K562 treated with DMSO at 1 percent for 12 hours (cell line): ENCODE results near the gene SCAMP3. TPM values are rescaled to one million over a fixed set of nuclear protein-coding genes. Genes with fewer than 3 reads are reported as not detected.

Experiments
- total RNA-seq: library from RNA; unstranded; fragments of 300-600 nt; gene quantifications from 2 replicates; pipeline ENCODE4 v1.2.3, GENCODE V29; 2022; ENCODE audit not compliant: insufficient read depth

The SCAMP3 gene
- total RNA-seq, result 109 and 129 TPM in 2 replicates

DNA sequence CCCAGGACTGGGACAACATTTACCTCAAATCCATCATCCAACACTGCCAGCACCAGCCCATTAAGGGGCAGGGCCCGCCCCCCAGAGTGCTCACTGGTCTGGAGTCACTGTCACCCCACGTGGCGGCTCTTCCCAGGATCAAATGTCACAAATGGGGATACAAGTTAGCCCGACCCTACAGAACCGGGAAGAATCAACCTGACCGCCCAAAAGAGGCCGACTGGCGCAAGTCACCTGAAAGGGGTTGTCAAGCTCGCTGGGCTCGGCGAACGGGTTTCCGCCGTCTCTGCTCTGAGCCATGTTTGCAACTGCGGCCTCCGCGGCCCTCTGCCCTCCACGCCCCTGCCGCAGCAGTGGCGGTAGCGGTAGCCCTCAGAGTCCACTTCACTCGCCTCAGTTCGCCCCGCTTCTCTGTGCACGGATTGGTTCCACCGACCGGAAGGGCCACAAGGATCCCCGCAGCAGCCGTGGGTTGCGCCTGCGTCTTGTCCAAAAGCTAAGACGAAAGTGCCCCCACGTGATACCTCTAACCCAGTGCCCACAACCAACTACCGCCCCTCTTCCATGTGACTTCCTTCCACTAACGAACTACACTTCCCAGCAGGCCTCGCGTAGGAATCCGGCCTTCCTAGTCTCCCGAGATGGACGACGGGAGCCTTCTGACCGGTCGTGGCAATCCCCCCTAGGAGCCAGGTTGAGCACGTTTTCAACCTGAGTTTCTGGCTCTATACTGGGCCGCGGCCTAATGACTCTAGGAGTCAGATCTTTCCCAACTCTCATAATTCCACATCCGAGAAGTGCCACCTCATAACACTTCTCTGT is at the start of gene SCAMP3:
SCAMP3 (minus strand) TSS at position 509 of the 822 bp plus-strand sequence; CDS start at position 300, 209 bp downstream.

GRCh38 chr1:155308493-155309422 is 46.6 kb upstream of the SCAMP3 start, which contains the start of gene FDPS:
Gene FDPS (plus strand): TSS chr1:155308866. CDS start chr1:155309790, 924 bp downstream.

GRCh38 chr1:155301342-155301841 is 39.2 kb upstream of the SCAMP3 start, which contains the start of gene PKLR:
Gene PKLR (minus strand): TSS chr1:155301438. CDS start chr1:155301395, 43 bp downstream.

GRCh38 chr1:155277070-155277901 is 15.1 kb upstream of the SCAMP3 start, which contains the start of gene HCN3:
Gene HCN3 (plus strand): TSS chr1:155277463. CDS start chr1:155277591, 128 bp downstream.

GRCh38 chr1:155273343-155274245 is 11.4 kb upstream of the SCAMP3 start, which contains the start of gene CLK2:
Gene CLK2 (minus strand): TSS chr1:155273504. CDS start chr1:155270977, 2,527 bp downstream.

GRCh38 chr1:155255243-155256007 is 6.7 kb downstream of the SCAMP3 start, which contains the start of gene ENTREP3:
Gene ENTREP3 (minus strand): TSS chr1:155255483. CDS start chr1:155254877, 606 bp downstream.

GRCh38 chr1:155208541-155209311 is 53.4 kb downstream of the SCAMP3 start, which contains the start of gene MTX1:
Gene MTX1 (plus strand): TSS chr1:155208695. CDS start chr1:155208805, 110 bp downstream.

DNA sequence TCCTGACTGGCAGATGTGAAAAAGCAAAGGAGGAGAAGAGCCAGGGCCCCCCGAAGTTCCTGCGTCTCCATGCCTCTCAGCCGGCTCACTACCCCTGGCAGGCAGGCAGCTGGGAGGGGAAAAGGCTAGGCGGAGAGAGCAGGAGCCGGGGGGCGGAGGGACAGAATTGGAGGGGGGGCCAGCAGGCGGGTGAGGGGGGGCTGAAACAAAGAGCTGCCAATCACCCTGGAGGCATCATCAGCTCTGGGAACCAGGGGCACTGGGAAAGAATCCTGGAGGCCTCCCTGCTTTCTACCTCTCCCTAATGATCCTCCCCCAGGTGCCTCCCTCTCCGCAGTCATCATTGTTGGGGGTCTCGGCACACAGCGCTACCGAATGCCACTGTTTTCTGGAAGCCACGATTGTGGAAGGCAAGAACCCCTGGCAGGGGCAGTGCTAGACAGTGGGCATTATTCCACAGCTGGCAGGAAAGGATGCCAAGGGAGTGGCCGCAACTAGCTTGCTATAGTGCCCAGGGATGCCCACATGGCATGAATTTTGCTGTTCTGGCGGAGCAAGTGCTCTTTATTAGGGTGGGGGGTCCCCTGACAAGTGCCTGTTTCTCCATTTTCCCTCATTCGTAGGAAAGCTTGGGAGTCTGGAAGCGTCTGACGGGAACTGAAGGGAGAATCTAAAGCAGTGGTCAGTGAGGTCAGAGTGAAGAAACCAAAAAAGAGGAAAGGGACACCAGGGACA is 54.2 kb downstream of the SCAMP3 start, which contains the start of gene THBS3:
THBS3 (minus strand) TSS at position 92 of the 735 bp plus-strand sequence; CDS start at position 71, 21 bp downstream.

Other genes starting within 250 kb of the SCAMP3 start
- 0.99 and 2.2 TPM in 2 replicates for gene DCST2, start 228.6 kb downstream of the SCAMP3 start, total RNA-seq
- gene DCST1, start 228.5 kb downstream of the SCAMP3 start, total RNA-seq, result not detected in 2 replicates
- 44.7 and 44.9 TPM in 2 replicates for gene ADAM15, start 211.0 kb downstream of the SCAMP3 start, total RNA-seq
- 11.9 and 16.0 TPM in 2 replicates for gene EFNA4, start 198.6 kb downstream of the SCAMP3 start, total RNA-seq
- gene EFNA3, start 183.5 kb downstream of the SCAMP3 start, total RNA-seq, result 5.3 and 6.7 TPM in 2 replicates
- gene EFNA1, start 134.5 kb downstream of the SCAMP3 start, total RNA-seq, result 3.9 and 5.4 TPM in 2 replicates
- 106 and 112 TPM in 2 replicates for gene SLC50A1, start 126.5 kb downstream of the SCAMP3 start, total RNA-seq
- 98.9 and 177 TPM in 2 replicates for gene DPM3, start 121.8 kb downstream of the SCAMP3 start, total RNA-seq
- 303 and 367 TPM in 2 replicates for gene KRTCAP2, start 89.1 kb downstream of the SCAMP3 start, total RNA-seq
- 0.26 TPM in 1 of 2 replicates, not detected in the other for gene TRIM46, start 88.5 kb downstream of the SCAMP3 start, total RNA-seq
- gene THBS3, start 54.5 kb downstream of the SCAMP3 start, total RNA-seq, result 3.1 and 3.3 TPM in 2 replicates
- 61.9 and 73.8 TPM in 2 replicates for gene MTX1, start 53.7 kb downstream of the SCAMP3 start, total RNA-seq
- 19.8 and 37.2 TPM in 2 replicates for gene ENTREP3, start 6.9 kb downstream of the SCAMP3 start, total RNA-seq
- 21.7 and 62.2 TPM in 2 replicates for gene CLK2, start 11.1 kb upstream of the SCAMP3 start, total RNA-seq
- 2.8 and 5.7 TPM in 2 replicates for gene HCN3, start 15.1 kb upstream of the SCAMP3 start, total RNA-seq
- gene PKLR, start 39.1 kb upstream of the SCAMP3 start, total RNA-seq, result 15.7 and 16.2 TPM in 2 replicates
- 206 and 210 TPM in 2 replicates for gene FDPS, start 46.5 kb upstream of the SCAMP3 start, total RNA-seq
- 46.8 and 76.3 TPM in 2 replicates for gene RUSC1, start 58.5 kb upstream of the SCAMP3 start, total RNA-seq